Peyer's patch (tissue), 4 donors: Measurements from ENCODE around the gene SLC49A4.

Source experiments
- CTCF ChIP-seq, 6 experiments: fragments of 450-650 bp in 4 of 6; fragments of 200-600 bp in 2 of 6; sonication (generic) in 1 of 6; IDR thresholded peaks; one replicate each; pipeline ENCODE4 v1.5.1; 2017 to 2019; ENCODE audit warnings: antibody characterized with exemption in 6 of 6, mild to moderate bottlenecking in 3 of 6, moderate library complexity in 1 of 6
- POLR2A ChIP-seq, 2 donors: fragments of 450-650 bp; IDR thresholded peaks; one replicate each; pipeline ENCODE4 v1.5.1; 2017; ENCODE audit warnings: antibody characterized with exemption in 2 of 2, mild to moderate bottlenecking in 2 of 2, moderate library complexity in 2 of 2

GRCh38 chr3:122908251-122908650 lies 113.4 kb downstream of the SLC49A4 start:
- TF ChIP-seq CTCF (IDR thresholded peaks at IDR 0.05) = no peak
- no peak for TF ChIP-seq POLR2A (IDR thresholded peaks at IDR 0.05)
